Suppressor macrophage treated with lipopolysaccharide for 1 hour (primary cell): ENCODE results near the gene RNF180.
"Not testable (repeated sequence)": the region's sequence is repeated elsewhere in the genome, so short reads cannot be mapped to it uniquely, and the experiment has no call there.

Source experiments
- DNase-seq, 3 donors: peaks; one replicate each; pipeline ENCODE4 v3.0.0-alpha.2; 2020 to 2022

The RNF180 gene

GRCh38 chr5:64286381-64286780 lies 120.7 kb downstream of the RNF180 start:
- DNase-seq = no peak

GRCh38 chr5:64288496-64288895 lies 122.9 kb downstream of the RNF180 start:
- not testable (repeated sequence) for DNase-seq

GRCh38 chr5:64292611-64293215 lies 127.1 kb downstream of the RNF180 start:
- DNase-seq = no peak

- DNase-seq = no peak
Measured at GRCh38 chr5:64295101-64295500, 129.5 kb downstream of the RNF180 start.

GRCh38 chr5:64298586-64298985 lies 132.9 kb downstream of the RNF180 start:
- DNase-seq = no peak

- no peak for DNase-seq
Measured at GRCh38 chr5:64299805-64300204, 134.2 kb downstream of the RNF180 start.

GRCh38 chr5:64301566-64301965 lies 135.9 kb downstream of the RNF180 start:
- no peak for DNase-seq

GRCh38 chr5:64308135-64308534 lies 142.5 kb downstream of the RNF180 start:
- DNase-seq = no peak

- no peak for DNase-seq
Measured at GRCh38 chr5:64312491-64312890, 146.8 kb downstream of the RNF180 start.

- DNase-seq = no peak
Measured at GRCh38 chr5:64315778-64316177, 150.1 kb downstream of the RNF180 start.

GRCh38 chr5:64318175-64318574 lies 152.5 kb downstream of the RNF180 start:
- no peak for DNase-seq

GRCh38 chr5:64323591-64323990 lies 157.9 kb downstream of the RNF180 start:
- no peak for DNase-seq

GRCh38 chr5:64330728-64331231 lies 165.1 kb downstream of the RNF180 start:
- DNase-seq = no peak

GRCh38 chr5:64331597-64332277 lies 166.1 kb downstream of the RNF180 start:
- no peak for DNase-seq

GRCh38 chr5:64333886-64334285 lies 168.2 kb downstream of the RNF180 start:
- DNase-seq = no peak

- no peak for DNase-seq
Measured at GRCh38 chr5:64339769-64340168, 174.1 kb downstream of the RNF180 start.

- DNase-seq = no peak
Measured at GRCh38 chr5:64340293-64340692, 174.7 kb downstream of the RNF180 start.

GRCh38 chr5:64341340-64341739 lies 175.7 kb downstream of the RNF180 start:
- no peak for DNase-seq

- no peak for DNase-seq
Measured at GRCh38 chr5:64344501-64344900, 178.9 kb downstream of the RNF180 start.

GRCh38 chr5:64347309-64347708 lies 181.7 kb downstream of the RNF180 start:
- no peak for DNase-seq

- no peak for DNase-seq
Measured at GRCh38 chr5:64364426-64364825, 198.8 kb downstream of the RNF180 start.

GRCh38 chr5:64384765-64385164 lies 219.1 kb downstream of the RNF180 start:
- peak in 2 of 3 donors; percentile 0 to 2 for DNase-seq

GRCh38 chr5:64397552-64397951 lies 231.9 kb downstream of the RNF180 start:
- DNase-seq = no peak

GRCh38 chr5:64398735-64399134 lies 233.1 kb downstream of the RNF180 start:
- not testable (repeated sequence) for DNase-seq
